Panc1 (cell line): ENCODE data around the gene AGBL4.

Experiments
- REST ChIP-seq, 2 experiments: IDR thresholded peaks; 2 replicates each; pipeline ENCODE4 v1.6.1; 2011 to 2012; ENCODE audit warnings: low read depth in 2 of 2, control low read depth in 1 of 2, low read length in 1 of 2, mild to moderate bottlenecking in 1 of 2, moderate library complexity in 1 of 2; ENCODE audit not compliant: insufficient read depth in 1 of 2
- TF ChIP-seq, protein P1 (sequence below): fragments of 450-650 bp; IDR thresholded peaks from 2 replicates; pipeline ENCODE4 v1.5.1; 2017; ENCODE audit warnings: mild to moderate bottlenecking

GRCh38 chr1:49552101-49552500 lies 471.7 kb downstream of the AGBL4 start:
- TF ChIP-seq, protein P1, sequence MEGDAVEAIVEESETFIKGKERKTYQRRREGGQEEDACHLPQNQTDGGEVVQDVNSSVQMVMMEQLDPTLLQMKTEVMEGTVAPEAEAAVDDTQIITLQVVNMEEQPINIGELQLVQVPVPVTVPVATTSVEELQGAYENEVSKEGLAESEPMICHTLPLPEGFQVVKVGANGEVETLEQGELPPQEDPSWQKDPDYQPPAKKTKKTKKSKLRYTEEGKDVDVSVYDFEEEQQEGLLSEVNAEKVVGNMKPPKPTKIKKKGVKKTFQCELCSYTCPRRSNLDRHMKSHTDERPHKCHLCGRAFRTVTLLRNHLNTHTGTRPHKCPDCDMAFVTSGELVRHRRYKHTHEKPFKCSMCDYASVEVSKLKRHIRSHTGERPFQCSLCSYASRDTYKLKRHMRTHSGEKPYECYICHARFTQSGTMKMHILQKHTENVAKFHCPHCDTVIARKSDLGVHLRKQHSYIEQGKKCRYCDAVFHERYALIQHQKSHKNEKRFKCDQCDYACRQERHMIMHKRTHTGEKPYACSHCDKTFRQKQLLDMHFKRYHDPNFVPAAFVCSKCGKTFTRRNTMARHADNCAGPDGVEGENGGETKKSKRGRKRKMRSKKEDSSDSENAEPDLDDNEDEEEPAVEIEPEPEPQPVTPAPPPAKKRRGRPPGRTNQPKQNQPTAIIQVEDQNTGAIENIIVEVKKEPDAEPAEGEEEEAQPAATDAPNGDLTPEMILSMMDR: no peak
- TF ChIP-seq REST (IDR thresholded peaks at IDR 0.05; ENCODE audit: insufficient read depth in 1 of 2, low read depth in 2 of 2, low read length in 1 of 2): no peak
